WTC11 (cell line): ENCODE results near the gene HTRA1. TPM values are rescaled to one million over a fixed set of nuclear protein-coding genes. Genes with fewer than 3 reads are reported as not detected.

ENCODE experiments used
- ATAC-seq: fragments of 200-7000 bp; cut with Tn5 transposase; 2 replicates; pipeline ENCODE4 v1.10.0; 2021; ENCODE audit warnings: mild to moderate bottlenecking, moderate library complexity
- CTCF ChIA-PET: fragments of 300-600 bp; sonication (Branson Sonifier 250); formaldehyde crosslinking; loops from one replicate; lab custom pipeline; 2021; ENCODE audit warnings: antibody characterized with exemption; lab: Charles Lee
- POLR2A ChIA-PET: fragments of 350-600 bp; sonication (Branson Sonifier 250); formaldehyde crosslinking; loops from one replicate; lab custom pipeline; 2021; ENCODE audit warnings: antibody characterized with exemption; lab: Charles Lee
- DNase-seq: peaks from one replicate; pipeline ENCODE4 v3.0.0; 2021; ENCODE audit warnings: low spot score
- H3K27ac Mint-ChIP-seq: 2 replicates; pipeline ENCODE4 v1.8.0; 2021; ENCODE audit warnings: mixed read lengths
- H3K27me3 Mint-ChIP-seq: 2 replicates; pipeline ENCODE4 v1.8.0; 2021; ENCODE audit warnings: low read depth, mild to moderate bottlenecking, moderate library complexity, mixed read lengths
- H3K36me3 Mint-ChIP-seq: 2 replicates; pipeline ENCODE4 v1.8.0; 2021; ENCODE audit warnings: mixed read lengths
- H3K4me1 Mint-ChIP-seq: 2 replicates; pipeline ENCODE4 v1.8.0; 2022; ENCODE audit warnings: mixed read lengths
- H3K4me3 Mint-ChIP-seq: 2 replicates; pipeline ENCODE4 v1.8.0; 2021; ENCODE audit warnings: mild to moderate bottlenecking, moderate library complexity, mixed read lengths
- H3K9me3 Mint-ChIP-seq: 2 replicates; pipeline ENCODE4 v1.8.0; 2021; ENCODE audit warnings: mixed read lengths
- GTF2I ChIP-seq: fragments of 250-450 bp; sonication (Bioruptor Pico); conservative IDR thresholded peaks from 2 replicates; pipeline ENCODE4 v1.4.0; 2021; ENCODE audit warnings: mild to moderate bottlenecking
- JUN ChIP-seq: sonication (generic); formaldehyde crosslinking; IDR thresholded peaks from 2 replicates; pipeline ENCODE4 v1.8.0; 2023; ENCODE audit warnings: mild to moderate bottlenecking, missing genetic modification reagents
- KAT7 ChIP-seq: sonication (generic); formaldehyde crosslinking; IDR thresholded peaks from 2 replicates; pipeline ENCODE4 v1.8.1; 2023; ENCODE audit warnings: missing genetic modification reagents, mild to moderate bottlenecking, borderline replicate concordance
- NR2C2 ChIP-seq: sonication (generic); formaldehyde crosslinking; IDR thresholded peaks from 2 replicates; pipeline ENCODE4 v1.8.0; 2022; ENCODE audit warnings: mild to moderate bottlenecking, missing genetic modification reagents
- PRRX2 ChIP-seq: fragments of 250-450 bp; sonication (Bioruptor Pico); IDR thresholded peaks from 2 replicates; pipeline ENCODE4 v1.8.0; 2021; ENCODE audit warnings: mild to moderate bottlenecking
- SMAD3 ChIP-seq: sonication (generic); formaldehyde crosslinking; IDR thresholded peaks from 2 replicates; pipeline ENCODE4 v1.8.0; 2022; ENCODE audit warnings: missing genetic modification reagents, mild to moderate bottlenecking, borderline replicate concordance
- SMAD4 ChIP-seq: sonication (generic); formaldehyde crosslinking; IDR thresholded peaks from 2 replicates; pipeline ENCODE4 v1.8.0; 2022; ENCODE audit warnings: mild to moderate bottlenecking, missing genetic modification reagents
- USF1 ChIP-seq: sonication (generic); formaldehyde crosslinking; IDR thresholded peaks from 2 replicates; pipeline ENCODE4 v1.8.0; 2022; ENCODE audit warnings: mild to moderate bottlenecking, missing genetic modification reagents
- ZNF317 ChIP-seq: sonication (generic); formaldehyde crosslinking; IDR thresholded peaks from 2 replicates; pipeline ENCODE4 v1.8.1; 2023; ENCODE audit warnings: low read depth, mild to moderate bottlenecking, moderate library complexity, missing genetic modification reagents, borderline replicate concordance
- ZSCAN18 ChIP-seq: fragments of 250-450 bp; sonication (Bioruptor Pico); IDR thresholded peaks from 2 replicates; pipeline ENCODE4 v2.1.2; 2022; ENCODE audit warnings: mild to moderate bottlenecking, moderate library complexity
- total RNA-seq: library from RNA; stranded (reverse); gene quantifications from 3 replicates; pipeline ENCODE4 v1.2.3, GENCODE V29; 2021
- TF ChIP-seq, protein P1 (sequence below): fragments of 250-450 bp; sonication (Bioruptor Pico); IDR thresholded peaks from 2 replicates; pipeline ENCODE4 v1.9.0; 2021; ENCODE audit warnings: moderate library complexity, mild to moderate bottlenecking, inconsistent platforms, borderline replicate concordance
- TF ChIP-seq, protein P2 (sequence below): sonication (generic); formaldehyde crosslinking; IDR thresholded peaks from 2 replicates; pipeline ENCODE4 v1.8.0; 2022; ENCODE audit warnings: mild to moderate bottlenecking, missing genetic modification reagents
- TF ChIP-seq, protein P3 (sequence below): sonication (generic); formaldehyde crosslinking; IDR thresholded peaks from 2 replicates; pipeline ENCODE4 v1.8.1; 2023; ENCODE audit warnings: mild to moderate bottlenecking, missing genetic modification reagents, moderate library complexity
- TF ChIP-seq, protein P4 (sequence below): sonication (generic); formaldehyde crosslinking; IDR thresholded peaks from 2 replicates; pipeline ENCODE4 v1.8.1; 2022; ENCODE audit warnings: mild to moderate bottlenecking, missing genetic modification reagents, moderate library complexity, borderline replicate concordance

HTRA1 gene
- total RNA-seq, 1 experiment from 2014 or later, result 18.3 TPM

DNA sequence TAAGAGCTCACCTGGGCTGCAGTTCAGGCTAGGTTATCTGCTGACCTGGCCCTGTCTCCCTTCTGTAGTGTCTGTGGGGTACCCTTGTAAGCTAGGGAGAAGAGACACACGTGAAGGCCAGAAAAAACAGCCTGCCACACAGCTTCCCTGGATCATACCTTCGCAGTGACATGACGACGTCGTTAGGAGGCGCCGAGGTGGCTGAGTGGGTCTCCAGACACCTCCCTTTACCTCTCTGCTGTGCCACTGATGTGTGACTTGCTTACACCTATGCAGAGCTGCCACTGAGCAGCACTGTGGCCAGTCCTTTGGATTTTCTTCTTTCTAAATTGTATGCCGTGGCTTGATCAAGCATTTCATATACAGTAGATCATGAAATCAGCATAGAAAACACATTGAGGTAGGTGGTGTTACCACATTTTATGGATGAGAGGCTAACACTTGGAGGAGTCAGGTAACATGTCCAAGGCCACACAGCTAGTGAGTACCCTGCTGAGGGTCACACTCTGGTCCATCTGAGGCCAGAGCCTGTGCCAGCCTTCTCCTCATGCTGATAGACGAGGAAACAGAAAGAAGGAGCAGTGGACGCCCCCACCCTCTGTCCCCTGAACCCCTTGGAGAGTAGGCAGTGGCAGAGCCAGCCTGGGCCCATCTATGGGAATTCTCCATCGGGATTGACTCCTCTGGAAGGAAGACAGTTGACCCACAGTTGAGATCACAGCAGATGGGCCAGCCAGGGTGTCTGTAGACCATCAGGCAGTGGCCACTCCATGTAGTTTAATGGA, 23.1 kb downstream of the HTRA1 start:
- POLR2A ChIA-PET, result no interaction called here

GRCh38 chr10:122485670-122486069, 24.3 kb downstream of the HTRA1 start:
- TF ChIP-seq, protein P1, sequence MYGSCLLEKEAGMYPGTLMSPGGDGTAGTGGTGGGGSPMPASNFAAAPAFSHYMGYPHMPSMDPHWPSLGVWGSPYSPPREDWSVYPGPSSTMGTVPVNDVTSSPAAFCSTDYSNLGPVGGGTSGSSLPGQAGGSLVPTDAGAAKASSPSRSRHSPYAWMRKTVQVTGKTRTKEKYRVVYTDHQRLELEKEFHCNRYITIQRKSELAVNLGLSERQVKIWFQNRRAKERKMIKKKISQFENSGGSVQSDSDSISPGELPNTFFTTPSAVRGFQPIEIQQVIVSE (CRISPR knock-in tag), result no peak
- no peak for TF ChIP-seq PRRX2 (CRISPR knock-in tag)
- no peak for TF ChIP-seq KAT7
- TF ChIP-seq, protein P2, sequence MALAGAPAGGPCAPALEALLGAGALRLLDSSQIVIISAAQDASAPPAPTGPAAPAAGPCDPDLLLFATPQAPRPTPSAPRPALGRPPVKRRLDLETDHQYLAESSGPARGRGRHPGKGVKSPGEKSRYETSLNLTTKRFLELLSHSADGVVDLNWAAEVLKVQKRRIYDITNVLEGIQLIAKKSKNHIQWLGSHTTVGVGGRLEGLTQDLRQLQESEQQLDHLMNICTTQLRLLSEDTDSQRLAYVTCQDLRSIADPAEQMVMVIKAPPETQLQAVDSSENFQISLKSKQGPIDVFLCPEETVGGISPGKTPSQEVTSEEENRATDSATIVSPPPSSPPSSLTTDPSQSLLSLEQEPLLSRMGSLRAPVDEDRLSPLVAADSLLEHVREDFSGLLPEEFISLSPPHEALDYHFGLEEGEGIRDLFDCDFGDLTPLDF, result no peak
- TF ChIP-seq SMAD3 (CRISPR knock-in tag), result no peak
- TF ChIP-seq NR2C2 (CRISPR knock-in tag), result no peak
- no peak for TF ChIP-seq GTF2I (CRISPR knock-in tag)
- TF ChIP-seq ZNF317, result no peak
- no peak for TF ChIP-seq JUN (CRISPR knock-in tag)
- Mint-ChIP-seq H3K4me1 (peaks cover 9% of the 10 kb centered on the region; the same call in 1 of the 2 replicates), H3K9me3 (peaks cover 14% of the 10 kb centered on the region), H3K27ac (no peak overlapping the region; the same call in 1 of the 2 replicates), H3K27me3 (no peaks in the 10 kb centered on the region; the same call in 1 of the 2 replicates), H3K4me3 (no peak overlapping the region), H3K36me3 (peaks cover 10% of the 10 kb centered on the region)
- DNase-seq (no peak), ATAC-seq (no peak)
- ChIA-PET POLR2A (no interaction called here), CTCF (interaction anchor here (1.2 kb wide), 1 partner anchor 187 kb away, joined by 4 read pairs; no protein-coding TSS in a partner anchor)

More for the DNA sequence above, 23.1 kb downstream of the HTRA1 start:
- Mint-ChIP-seq H3K4me3 (no peak overlapping the region), H3K9me3 (peaks cover 14% of the 10 kb centered on the region), H3K27ac (no peak overlapping the region), H3K4me1 (peaks cover 14% of the 10 kb centered on the region; the same call in 1 of the 2 replicates), H3K27me3 (no peaks in the 10 kb centered on the region; the same call in 1 of the 2 replicates), H3K36me3 (peaks cover 10% of the 10 kb centered on the region)
- CTCF ChIA-PET, result interaction anchor here (0.8 to 1.6 kb wide), 4 partner anchors 10 to 81 kb away, joined by 3 to 5 read pairs (median 4); no protein-coding TSS in a partner anchor
- DNase-seq (no peak), ATAC-seq (peak; percentile 57)
- TF ChIP-seq SMAD4 (CRISPR knock-in tag), result no peak
- TF ChIP-seq, protein P3, sequence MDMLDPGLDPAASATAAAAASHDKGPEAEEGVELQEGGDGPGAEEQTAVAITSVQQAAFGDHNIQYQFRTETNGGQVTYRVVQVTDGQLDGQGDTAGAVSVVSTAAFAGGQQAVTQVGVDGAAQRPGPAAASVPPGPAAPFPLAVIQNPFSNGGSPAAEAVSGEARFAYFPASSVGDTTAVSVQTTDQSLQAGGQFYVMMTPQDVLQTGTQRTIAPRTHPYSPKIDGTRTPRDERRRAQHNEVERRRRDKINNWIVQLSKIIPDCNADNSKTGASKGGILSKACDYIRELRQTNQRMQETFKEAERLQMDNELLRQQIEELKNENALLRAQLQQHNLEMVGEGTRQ (CRISPR knock-in tag), result no peak
- TF ChIP-seq USF1 (CRISPR knock-in tag), result no peak
- TF ChIP-seq ZSCAN18 (CRISPR knock-in tag), result no peak
- TF ChIP-seq, protein P4, sequence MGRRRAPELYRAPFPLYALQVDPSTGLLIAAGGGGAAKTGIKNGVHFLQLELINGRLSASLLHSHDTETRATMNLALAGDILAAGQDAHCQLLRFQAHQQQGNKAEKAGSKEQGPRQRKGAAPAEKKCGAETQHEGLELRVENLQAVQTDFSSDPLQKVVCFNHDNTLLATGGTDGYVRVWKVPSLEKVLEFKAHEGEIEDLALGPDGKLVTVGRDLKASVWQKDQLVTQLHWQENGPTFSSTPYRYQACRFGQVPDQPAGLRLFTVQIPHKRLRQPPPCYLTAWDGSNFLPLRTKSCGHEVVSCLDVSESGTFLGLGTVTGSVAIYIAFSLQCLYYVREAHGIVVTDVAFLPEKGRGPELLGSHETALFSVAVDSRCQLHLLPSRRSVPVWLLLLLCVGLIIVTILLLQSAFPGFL, result no peak
